CD14-positive monocyte (primary cell): ENCODE measurements around the gene PUM2. TPM values are rescaled to one million over a fixed set of nuclear protein-coding genes. Genes with fewer than 3 reads are reported as not detected.
A peak's percentile ranks its signal among the peaks of the same experiment; 100 is the strongest.

Source experiments
- DNase-seq, 3 donors: peaks; one replicate each; pipeline ENCODE4 v3.0.0-alpha.2; 2011 to 2022
- H2AFZ ChIP-seq: 2 replicates; pipeline ENCODE4 v1.6.0; 2012; ENCODE audit warnings: mild to moderate bottlenecking, low read depth, low read length, inconsistent platforms; ENCODE audit not compliant: insufficient read depth, poor library complexity, severe bottlenecking
- H3K27ac ChIP-seq, 2 donors: 1 replicate in 1 of 2; 2 replicates in 1 of 2; pipeline ENCODE4 v1.5.1; 2012 to 2013; ENCODE audit warnings: low read length in 2 of 2, control low read depth in 1 of 2, inconsistent platforms in 1 of 2, low read depth in 1 of 2, mild to moderate bottlenecking in 1 of 2
- H3K27me3 ChIP-seq, 2 donors: one replicate each; pipeline versions ENCODE4 v1.6.0 to v1.6.1; 2011 to 2013; ENCODE audit warnings: low read length in 2 of 2; ENCODE audit not compliant: control insufficient read depth in 2 of 2, insufficient read depth in 2 of 2
- H3K36me3 ChIP-seq, 2 donors: replicated peaks in 1 of 2; 1 replicate in 1 of 2; 2 replicates in 1 of 2; pipeline versions ENCODE4 v1.5.1 to v1.6.1; 2012 to 2013; ENCODE audit warnings: low read length in 2 of 2, control low read depth in 1 of 2, inconsistent platforms in 1 of 2, mild to moderate bottlenecking in 1 of 2; ENCODE audit not compliant: insufficient read depth in 2 of 2, control insufficient read depth in 1 of 2
- H3K4me1 ChIP-seq, 2 donors: 1 replicate in 1 of 2; 2 replicates in 1 of 2; pipeline versions ENCODE4 v1.5.1 to v1.6.1; 2012 to 2013; ENCODE audit warnings: low read length in 2 of 2, control low read depth in 1 of 2, inconsistent platforms in 1 of 2, mild to moderate bottlenecking in 1 of 2, moderate library complexity in 1 of 2; ENCODE audit not compliant: insufficient read depth in 2 of 2, control insufficient read depth in 1 of 2
- H3K4me2 ChIP-seq: replicated peaks from 2 replicates; pipeline ENCODE3; 2012; ENCODE audit warnings: low read length, moderate library complexity, mild to moderate bottlenecking; ENCODE audit not compliant: poor library complexity, severe bottlenecking; ENCODE audit errors: extremely low read depth
- H3K4me3 ChIP-seq, 3 experiments: fragments of 200-600 bp in 1 of 3; sonication (generic) in 1 of 3; replicated peaks in 1 of 3; 1 replicate in 2 of 3; 2 replicates in 1 of 3; pipeline ENCODE4 v1.5.1; 2011 to 2013; ENCODE audit warnings: low read length in 3 of 3, mild to moderate bottlenecking in 3 of 3, control low read depth in 2 of 3, low read depth in 2 of 3, inconsistent platforms in 1 of 3, moderate library complexity in 1 of 3
- H3K79me2 ChIP-seq: 2 replicates; pipeline ENCODE4 v1.6.0; 2012; ENCODE audit warnings: mild to moderate bottlenecking, control low read depth, inconsistent platforms, low read length, moderate library complexity; ENCODE audit not compliant: insufficient read depth
- H3K9ac ChIP-seq: 2 replicates; pipeline ENCODE4 v1.6.0; 2017; ENCODE audit warnings: low read length, mild to moderate bottlenecking; ENCODE audit not compliant: insufficient read depth, poor library complexity, severe bottlenecking
- H3K9me3 ChIP-seq, 2 donors: replicated peaks in 1 of 2; 1 replicate in 1 of 2; 2 replicates in 1 of 2; pipeline versions ENCODE4 v1.5.1 to v1.6.1; 2012 to 2013; ENCODE audit warnings: low read length in 2 of 2, control low read depth in 1 of 2; ENCODE audit not compliant: control insufficient read depth in 1 of 2, insufficient read depth in 1 of 2
- H4K20me1 ChIP-seq: 2 replicates; pipeline ENCODE4 v1.6.0; 2012; ENCODE audit warnings: mild to moderate bottlenecking, low read length, control low read depth, moderate library complexity; ENCODE audit not compliant: insufficient read depth
- H3K27ac Mint-ChIP-seq, 7 donors: one replicate each; pipeline ENCODE4 v1.8.0; 2020; ENCODE audit warnings: mild to moderate bottlenecking in 7 of 7, mixed read lengths in 7 of 7, moderate library complexity in 6 of 7, inconsistent platforms in 2 of 7
- H3K27me3 Mint-ChIP-seq, 3 donors: one replicate each; pipeline ENCODE4 v1.8.0; 2021 to 2022; ENCODE audit warnings: low read depth in 3 of 3, mild to moderate bottlenecking in 3 of 3, mixed read lengths in 3 of 3, moderate library complexity in 3 of 3, inconsistent platforms in 1 of 3
- H3K36me3 Mint-ChIP-seq, 2 donors: one replicate each; pipeline ENCODE4 v1.8.0; 2020; ENCODE audit warnings: mixed read lengths in 2 of 2, inconsistent platforms in 1 of 2, mild to moderate bottlenecking in 1 of 2
- H3K4me1 Mint-ChIP-seq: one replicate; pipeline ENCODE4 v1.8.0; 2020; ENCODE audit warnings: mild to moderate bottlenecking, mixed read lengths
- H3K4me3 Mint-ChIP-seq, 2 donors: one replicate each; pipeline ENCODE4 v1.8.0; 2020; ENCODE audit warnings: mild to moderate bottlenecking in 2 of 2, mixed read lengths in 2 of 2, moderate library complexity in 1 of 2
- H3K9me3 Mint-ChIP-seq, 7 donors: one replicate each; pipeline ENCODE4 v1.8.0; 2020 to 2022; ENCODE audit warnings: mixed read lengths in 7 of 7, mild to moderate bottlenecking in 6 of 7, moderate library complexity in 6 of 7, inconsistent platforms in 2 of 7
- WGBS: methylation state at CpG from one replicate; pipeline ENCODE4 v1.1.5; 2013; ENCODE audit warnings: missing lambda C conversion rate; ENCODE audit not compliant: insufficient coverage; 5-methylcytosine and 5-hydroxymethylcytosine counted together
- intact Hi-C, 2 donors: fragments of 100-400 bp; cut with micrococcal nuclease; formaldehyde crosslinking; loops; one replicate each; pipeline versions ENCODE4 v1.15.0 to v1.15.1; 2023
- polyA plus RNA-seq, 3 donors: library from polyadenylated mRNA; depleted of rRNA in 1 of 3; unstranded in 2 of 3; stranded (reverse) in 1 of 3; fragments of 300-500 nt in 2 of 3; fragments of >200 nt in 1 of 3; fragmentation: Illumina TruSeq in 2 of 3; gene quantifications; 1 replicate in 2 of 3; 2 replicates in 1 of 3; pipeline ENCODE4 v1.2.3, GENCODE V29; 2012 to 2021
- TF ChIP-seq, protein P1 (sequence below): fragments of 200-600 bp; IDR thresholded peaks from one replicate; pipeline ENCODE4 v1.8.0; 2022; ENCODE audit warnings: antibody characterized with exemption, mild to moderate bottlenecking

Gene PUM2
- polyA plus RNA-seq, 3 donors, result 7.2 to 22.4 (median 8.3) TPM

DNA sequence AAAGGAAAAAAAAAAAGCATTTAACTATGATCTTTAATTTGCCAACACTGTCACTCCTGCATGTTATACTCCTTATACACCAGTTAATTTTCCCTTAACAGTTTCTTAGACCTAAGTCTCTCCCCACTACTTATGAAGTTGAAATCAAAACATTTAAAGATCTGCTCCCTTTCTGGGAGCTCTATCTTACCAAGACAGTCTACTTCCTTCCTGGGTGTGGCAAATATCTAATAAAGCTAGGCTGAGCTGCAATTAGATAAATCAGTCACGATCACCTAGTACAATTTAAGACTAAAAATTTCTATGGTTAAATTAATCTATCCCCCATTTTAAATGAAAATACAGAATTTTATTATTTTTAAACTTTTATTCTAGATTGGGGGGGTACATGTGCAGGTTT lies 33.4 kb downstream of the PUM2 start:
- no peak overlapping the region for H3K4me2 ChIP-seq
- no peak overlapping the region for H3K4me3 ChIP-seq
- intact Hi-C loops, result no loop called here
- H3K9me3 ChIP-seq, result no peaks in the 10 kb centered on the region
- peaks cover 89% of the 10 kb centered on the region for H4K20me1 ChIP-seq
- peaks cover 80% of the 10 kb centered on the region for H3K79me2 ChIP-seq
- H3K4me3 Mint-ChIP-seq, result no peak overlapping the region
- DNase-seq, result no peak
- H3K9me3 Mint-ChIP-seq, result no peaks in the 10 kb centered on the region
- peaks cover 78 to 93% of the 10 kb centered on the region in 2 donors for H3K36me3 ChIP-seq
- H3K27me3 Mint-ChIP-seq, result no peaks in the 10 kb centered on the region
- H2AFZ ChIP-seq, result no peak overlapping the region
- no peaks in the 10 kb centered on the region for H3K4me1 Mint-ChIP-seq
- H3K27ac Mint-ChIP-seq, result peak overlapping the region in 1 of 7 donors; percentile 15
- no peak overlapping the region for H3K9ac ChIP-seq
- H3K4me1 ChIP-seq, result no peaks in the 10 kb centered on the region
- peak overlapping the region in 1 of 2 donors; percentile 20 for H3K27ac ChIP-seq
- no peaks in the 10 kb centered on the region for H3K27me3 ChIP-seq
- H3K36me3 Mint-ChIP-seq, result peaks cover 60 to 80% of the 10 kb centered on the region in 2 donors
- WGBS, result no CpG with 5 or more reads among the region's 1 CpG
- TF ChIP-seq, protein P1, sequence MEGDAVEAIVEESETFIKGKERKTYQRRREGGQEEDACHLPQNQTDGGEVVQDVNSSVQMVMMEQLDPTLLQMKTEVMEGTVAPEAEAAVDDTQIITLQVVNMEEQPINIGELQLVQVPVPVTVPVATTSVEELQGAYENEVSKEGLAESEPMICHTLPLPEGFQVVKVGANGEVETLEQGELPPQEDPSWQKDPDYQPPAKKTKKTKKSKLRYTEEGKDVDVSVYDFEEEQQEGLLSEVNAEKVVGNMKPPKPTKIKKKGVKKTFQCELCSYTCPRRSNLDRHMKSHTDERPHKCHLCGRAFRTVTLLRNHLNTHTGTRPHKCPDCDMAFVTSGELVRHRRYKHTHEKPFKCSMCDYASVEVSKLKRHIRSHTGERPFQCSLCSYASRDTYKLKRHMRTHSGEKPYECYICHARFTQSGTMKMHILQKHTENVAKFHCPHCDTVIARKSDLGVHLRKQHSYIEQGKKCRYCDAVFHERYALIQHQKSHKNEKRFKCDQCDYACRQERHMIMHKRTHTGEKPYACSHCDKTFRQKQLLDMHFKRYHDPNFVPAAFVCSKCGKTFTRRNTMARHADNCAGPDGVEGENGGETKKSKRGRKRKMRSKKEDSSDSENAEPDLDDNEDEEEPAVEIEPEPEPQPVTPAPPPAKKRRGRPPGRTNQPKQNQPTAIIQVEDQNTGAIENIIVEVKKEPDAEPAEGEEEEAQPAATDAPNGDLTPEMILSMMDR, result no peak

GRCh38 chr2:20314562-20315501 lies 35.8 kb downstream of the PUM2 start:
- TF ChIP-seq, protein P1, result no peak
- Mint-ChIP-seq H3K9me3 (no peaks in the 10 kb centered on the region), H3K27ac (peak overlapping the region in 2 of 7 donors; percentile 10 to 12), H3K36me3 (peaks cover 56 to 74% of the 10 kb centered on the region in 2 donors), H3K4me1 (no peaks in the 10 kb centered on the region), H3K27me3 (no peaks in the 10 kb centered on the region), H3K4me3 (no peak overlapping the region)
- intact Hi-C loops, result no loop called here
- Histone ChIP-seq H3K9me3 (no peaks in the 10 kb centered on the region), H3K4me3 (no peak overlapping the region), H3K27ac (peak overlapping the region in 1 of 2 donors; percentile 6), H3K36me3 (peaks cover 89 to 96% of the 10 kb centered on the region in 2 donors), H3K9ac (no peak overlapping the region), H4K20me1 (peaks cover 85% of the 10 kb centered on the region), H3K27me3 (no peaks in the 10 kb centered on the region), H3K4me1 (no peaks in the 10 kb centered on the region), H3K4me2 (no peak overlapping the region), H2AFZ (no peak overlapping the region), H3K79me2 (peaks cover 74% of the 10 kb centered on the region)
- no peak for DNase-seq
- 67% methylated on average over 1 of the region's 4 CpGs for WGBS
